ENCODE measurements around the gene FOXP2.
"Not testable (repeated sequence)": the region's sequence is repeated elsewhere in the genome, so short reads cannot be mapped to it uniquely, and the experiment has no call there.

The FOXP2 gene

DNA sequence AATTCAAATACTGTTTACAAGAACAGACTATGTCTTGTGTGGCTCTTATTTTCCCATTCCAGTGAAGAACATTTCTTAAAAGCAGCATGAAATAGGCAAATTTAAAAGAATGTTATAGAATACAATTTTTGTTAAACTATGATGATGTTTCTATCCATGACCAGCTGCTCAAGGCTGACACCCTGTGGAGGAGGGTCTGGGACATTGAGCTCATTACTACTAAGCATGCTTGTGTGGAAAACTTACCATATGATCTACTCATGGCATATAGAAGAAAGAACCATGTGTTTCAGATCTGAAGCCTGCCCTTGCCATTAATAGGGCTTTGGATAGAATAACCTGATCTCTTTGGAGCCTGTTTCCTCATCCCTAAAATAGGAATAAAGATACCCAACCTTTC is 125.0 kb downstream of the FOXP2 start:
- TF ChIP-seq, protein P1, sequence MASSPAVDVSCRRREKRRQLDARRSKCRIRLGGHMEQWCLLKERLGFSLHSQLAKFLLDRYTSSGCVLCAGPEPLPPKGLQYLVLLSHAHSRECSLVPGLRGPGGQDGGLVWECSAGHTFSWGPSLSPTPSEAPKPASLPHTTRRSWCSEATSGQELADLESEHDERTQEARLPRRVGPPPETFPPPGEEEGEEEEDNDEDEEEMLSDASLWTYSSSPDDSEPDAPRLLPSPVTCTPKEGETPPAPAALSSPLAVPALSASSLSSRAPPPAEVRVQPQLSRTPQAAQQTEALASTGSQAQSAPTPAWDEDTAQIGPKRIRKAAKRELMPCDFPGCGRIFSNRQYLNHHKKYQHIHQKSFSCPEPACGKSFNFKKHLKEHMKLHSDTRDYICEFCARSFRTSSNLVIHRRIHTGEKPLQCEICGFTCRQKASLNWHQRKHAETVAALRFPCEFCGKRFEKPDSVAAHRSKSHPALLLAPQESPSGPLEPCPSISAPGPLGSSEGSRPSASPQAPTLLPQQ (tag by site-specific recombination; IDR thresholded peaks at IDR 0.05), result no peak
- TF ChIP-seq, protein P2, sequence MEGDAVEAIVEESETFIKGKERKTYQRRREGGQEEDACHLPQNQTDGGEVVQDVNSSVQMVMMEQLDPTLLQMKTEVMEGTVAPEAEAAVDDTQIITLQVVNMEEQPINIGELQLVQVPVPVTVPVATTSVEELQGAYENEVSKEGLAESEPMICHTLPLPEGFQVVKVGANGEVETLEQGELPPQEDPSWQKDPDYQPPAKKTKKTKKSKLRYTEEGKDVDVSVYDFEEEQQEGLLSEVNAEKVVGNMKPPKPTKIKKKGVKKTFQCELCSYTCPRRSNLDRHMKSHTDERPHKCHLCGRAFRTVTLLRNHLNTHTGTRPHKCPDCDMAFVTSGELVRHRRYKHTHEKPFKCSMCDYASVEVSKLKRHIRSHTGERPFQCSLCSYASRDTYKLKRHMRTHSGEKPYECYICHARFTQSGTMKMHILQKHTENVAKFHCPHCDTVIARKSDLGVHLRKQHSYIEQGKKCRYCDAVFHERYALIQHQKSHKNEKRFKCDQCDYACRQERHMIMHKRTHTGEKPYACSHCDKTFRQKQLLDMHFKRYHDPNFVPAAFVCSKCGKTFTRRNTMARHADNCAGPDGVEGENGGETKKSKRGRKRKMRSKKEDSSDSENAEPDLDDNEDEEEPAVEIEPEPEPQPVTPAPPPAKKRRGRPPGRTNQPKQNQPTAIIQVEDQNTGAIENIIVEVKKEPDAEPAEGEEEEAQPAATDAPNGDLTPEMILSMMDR (tag by site-specific recombination; IDR thresholded peaks at IDR 0.05), result 0 out of 2 replicates have a peak, but pooled peaks have one; percentile 15
- TF ChIP-seq ZNF654 (tag by site-specific recombination; IDR thresholded peaks at IDR 0.05; ENCODE audit: low read depth), result peak; percentile 44
- Histone ChIP-seq H3K9me3 (ENCODE audit: control insufficient read depth, insufficient read depth, low read depth, low read length) (no peaks in the 10 kb centered on the region), H3K36me3 (ENCODE audit: control insufficient read depth in 2 of 2, insufficient read depth in 1 of 2, low read length in 2 of 2) (no peaks in the 10 kb centered on the region), H3K4me1 (ENCODE audit: control insufficient read depth, insufficient read depth, low read length) (peaks cover 10% of the 10 kb centered on the region), H3K4me3 (ENCODE audit: low read depth, low read length) (no peak overlapping the region), H3K27ac (ENCODE audit: extremely low read depth, low read depth, low read length) (no peak overlapping the region)
- CTCF ChIA-PET, result interaction anchor here (0.5 to 1.4 kb wide), 6 partner anchors 14 to 458 kb away, joined by 3 to 6 read pairs (median 4); no protein-coding TSS in a partner anchor
- POLR2A ChIA-PET, result no interaction called here

DNA sequence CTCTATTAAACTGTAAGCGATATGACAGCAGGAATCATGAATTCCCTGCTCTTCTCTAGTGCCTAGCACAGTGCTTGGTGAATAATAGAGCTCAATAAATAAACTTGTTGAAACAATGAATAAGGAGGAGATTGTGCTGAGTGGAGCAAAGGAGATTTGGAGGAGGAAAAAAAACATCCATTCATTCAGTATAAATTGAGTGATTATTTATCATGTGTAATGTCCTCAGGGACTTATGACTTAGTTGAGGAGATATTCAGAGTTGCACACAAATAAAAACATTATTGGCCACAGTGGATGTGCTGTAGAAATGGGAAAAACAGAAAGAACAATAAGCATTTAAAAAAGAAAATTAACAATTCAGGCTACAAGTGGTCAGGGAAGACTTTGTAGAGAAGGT is 125.7 kb downstream of the FOXP2 start:
- no peaks in the 10 kb centered on the region for H3K36me3 ChIP-seq (ENCODE audit: control insufficient read depth in 2 of 2, insufficient read depth in 1 of 2, low read length in 2 of 2)
- ChIA-PET POLR2A (no interaction called here), CTCF (interaction anchor here (0.8 to 1.4 kb wide), 5 partner anchors 13 to 459 kb away, joined by 3 to 6 read pairs (median 4); no protein-coding TSS in a partner anchor)
- no peak overlapping the region for H3K4me3 ChIP-seq (ENCODE audit: low read depth, low read length)
- no peak overlapping the region for H3K27ac ChIP-seq (ENCODE audit: extremely low read depth, low read depth, low read length)
- H3K4me1 ChIP-seq (ENCODE audit: control insufficient read depth, insufficient read depth, low read length), result peaks cover 4% of the 10 kb centered on the region
- H3K9me3 ChIP-seq (ENCODE audit: control insufficient read depth, insufficient read depth, low read depth, low read length), result no peaks in the 10 kb centered on the region
- TF ChIP-seq ZSCAN23 (tag by site-specific recombination; IDR thresholded peaks at IDR 0.05) (no peak), ZNF843 (tag by site-specific recombination; IDR thresholded peaks at IDR 0.05) (no peak), ZNF248 (tag by site-specific recombination; IDR thresholded peaks at IDR 0.05) (no peak)

DNA sequence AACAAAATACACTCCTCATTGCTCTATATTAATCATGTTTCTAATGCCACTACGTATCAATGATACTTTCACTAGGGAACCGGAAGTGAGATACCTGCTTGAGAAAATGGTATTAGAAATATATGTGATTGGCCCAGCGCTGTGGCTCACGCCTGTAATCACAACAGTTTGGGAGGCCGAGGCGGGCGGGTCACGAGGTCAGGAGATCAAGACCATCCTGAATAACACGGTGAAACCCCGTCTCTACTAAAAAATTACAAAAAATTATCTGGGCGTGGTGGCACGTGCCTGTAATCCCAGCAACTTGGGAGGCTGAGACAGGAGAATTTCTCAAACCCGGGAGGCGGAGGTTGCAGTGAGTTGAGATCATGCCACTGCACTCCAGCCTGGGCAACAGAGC is 132.7 kb downstream of the FOXP2 start:
- H3K4me3 ChIP-seq (ENCODE audit: low read depth, low read length); POLR2A ChIA-PET; CTCF ChIA-PET; H3K27ac ChIP-seq (ENCODE audit: extremely low read depth, low read depth, low read length); H3K9me3 ChIP-seq (ENCODE audit: control insufficient read depth, insufficient read depth, low read depth, low read length); H3K4me1 ChIP-seq (ENCODE audit: control insufficient read depth, insufficient read depth, low read length); H3K36me3 ChIP-seq (ENCODE audit: control insufficient read depth in 2 of 2, insufficient read depth in 1 of 2, low read length in 2 of 2): not testable (repeated sequence)

DNA sequence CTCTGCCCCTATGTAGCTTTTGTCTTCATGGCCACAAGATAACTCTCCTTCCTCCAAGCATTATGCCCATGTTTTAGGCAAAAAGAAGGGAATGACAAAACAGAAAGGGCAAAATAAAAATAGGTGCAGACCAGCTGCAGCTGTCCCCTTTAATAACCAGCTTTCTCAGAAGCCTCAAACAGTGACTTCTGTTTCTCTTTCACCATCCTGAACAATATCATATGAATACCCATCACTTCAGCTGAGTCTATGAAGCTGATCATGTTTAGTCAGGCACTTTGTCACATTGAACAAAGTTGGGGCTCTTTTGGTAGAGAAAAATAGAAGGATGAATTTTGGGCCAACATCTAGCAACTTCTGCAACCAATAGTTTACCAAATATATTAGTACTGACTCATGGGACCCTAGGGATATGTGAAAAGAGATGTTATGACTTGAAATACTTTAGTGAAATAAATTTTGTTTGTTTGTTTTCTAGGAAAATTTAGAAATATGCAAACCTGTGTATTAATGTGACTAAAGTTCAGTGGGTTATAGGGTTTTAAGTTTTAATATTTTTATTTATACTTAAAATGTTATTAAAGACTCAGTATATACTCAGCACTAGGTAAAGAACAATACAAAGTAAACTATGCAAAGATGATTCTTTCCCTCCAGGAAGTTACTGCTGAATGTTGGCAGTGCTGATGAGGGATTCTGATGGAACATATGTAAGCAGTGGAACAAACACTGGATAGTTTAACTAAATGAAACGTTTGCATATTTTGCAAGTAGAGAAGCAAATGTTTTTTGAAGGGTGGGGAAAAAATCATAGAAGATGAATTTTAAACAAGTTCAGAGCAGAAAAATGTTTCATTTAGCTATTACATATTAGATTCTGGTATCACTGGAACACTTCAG is 133.7 kb downstream of the FOXP2 start:
- H3K4me3 ChIP-seq (ENCODE audit: low read depth, low read length), result no peak overlapping the region
- ChIA-PET CTCF (interaction anchor here (0.5 kb wide), 1 partner anchor 1161 kb away, joined by 3 read pairs; no protein-coding TSS in a partner anchor), POLR2A (no interaction called here)
- no peaks in the 10 kb centered on the region for H3K4me1 ChIP-seq (ENCODE audit: control insufficient read depth, insufficient read depth, low read length)
- no peaks in the 10 kb centered on the region for H3K9me3 ChIP-seq (ENCODE audit: control insufficient read depth, insufficient read depth, low read depth, low read length)
- no peak overlapping the region for H3K27ac ChIP-seq (ENCODE audit: extremely low read depth, low read depth, low read length)
- TF ChIP-seq ZNF548 (tag by site-specific recombination; IDR thresholded peaks at IDR 0.05), result no peak
- TF ChIP-seq ZNF423 (tag by site-specific recombination; IDR thresholded peaks at IDR 0.05), result no peak
- no peak for TF ChIP-seq ZNF146 (tag by site-specific recombination; IDR thresholded peaks at IDR 0.05)
- no peak for TF ChIP-seq FEZF1 (tag by site-specific recombination; IDR thresholded peaks at IDR 0.05)
- no peak for TF ChIP-seq ZNF791 (tag by site-specific recombination; IDR thresholded peaks at IDR 0.05)
- TF ChIP-seq ZNF843 (tag by site-specific recombination; IDR thresholded peaks at IDR 0.05), result no peak
- no peak for TF ChIP-seq ZNF112 (tag by site-specific recombination; IDR thresholded peaks at IDR 0.05)
- no peak for TF ChIP-seq ZNF76 (tag by site-specific recombination; IDR thresholded peaks at IDR 0.05; ENCODE audit: borderline replicate concordance, low read depth)
- no peak for TF ChIP-seq ZSCAN23 (tag by site-specific recombination; IDR thresholded peaks at IDR 0.05)
- TF ChIP-seq ZNF266 (tag by site-specific recombination; IDR thresholded peaks at IDR 0.05; ENCODE audit: low read depth), result no peak
- H3K36me3 ChIP-seq (ENCODE audit: control insufficient read depth in 2 of 2, insufficient read depth in 1 of 2, low read length in 2 of 2), result no peaks in the 10 kb centered on the region

Measured in HEK293 (cell line).